HG03558 (cell line): ENCODE measurements around the gene LDB3.
A peak's percentile ranks its signal among the peaks of the same experiment; 100 is the strongest.

ENCODE experiments used
- ATAC-seq: cut with Tn5 transposase; IDR thresholded peaks from one replicate; pipeline ENCODE4 v1.9.1; 2021; ENCODE audit warnings: moderate number of reproducible peaks; ENCODE audit not compliant: unreplicated experiment; ENCODE audit errors: extremely low read depth

Gene LDB3

DNA sequence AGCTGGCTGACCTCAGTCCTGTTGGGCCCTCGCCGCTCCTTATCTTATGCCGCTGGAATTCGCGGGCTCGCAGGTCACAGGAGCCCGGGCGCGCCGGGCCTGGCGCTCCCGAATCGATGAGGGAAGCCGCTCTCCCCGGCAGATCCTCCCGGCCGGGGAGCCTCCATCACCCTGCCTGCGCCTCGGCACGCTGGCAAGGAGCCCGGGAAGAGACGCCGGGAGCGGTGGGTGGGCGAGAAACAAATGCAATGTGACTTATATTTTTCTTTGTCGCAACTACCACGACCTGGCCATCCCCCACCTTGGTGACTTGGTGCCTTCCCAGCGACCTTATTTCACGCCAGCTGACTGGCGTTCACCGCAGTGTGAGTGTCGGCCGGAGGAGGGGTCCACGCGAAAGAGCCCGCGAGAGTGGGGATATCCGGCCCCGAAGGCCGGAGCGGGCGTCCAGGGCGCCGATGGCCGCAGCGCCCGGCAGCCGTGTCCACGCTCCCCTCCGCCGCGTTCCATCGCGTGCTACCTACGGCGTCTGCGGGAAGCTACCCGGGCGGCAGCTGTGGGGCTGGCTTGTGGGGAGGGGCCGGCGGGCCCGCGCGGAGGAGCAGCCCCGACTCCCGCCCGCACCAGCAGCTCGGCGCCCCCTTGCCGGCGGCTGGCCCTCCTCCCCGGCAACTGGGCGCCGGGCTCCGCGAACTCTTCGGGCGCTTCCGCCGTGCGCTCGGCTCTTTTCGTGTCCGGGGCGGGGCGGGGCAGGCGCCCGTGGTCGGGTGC is 87.6 kb downstream of the LDB3 start:
- peak; percentile 62 for ATAC-seq

GRCh38 chr10:86756511-86757112 is 88.3 kb downstream of the LDB3 start, which contains the start of gene BMPR1A:
BMPR1A (plus strand) TSS chr10:86756619; CDS start chr10:86876019, 119,400 bp downstream.
- ATAC-seq, result no peak

GRCh38 chr10:86757113-86757972 is 89.0 kb downstream of the LDB3 start:
- ATAC-seq, result no peak

DNA sequence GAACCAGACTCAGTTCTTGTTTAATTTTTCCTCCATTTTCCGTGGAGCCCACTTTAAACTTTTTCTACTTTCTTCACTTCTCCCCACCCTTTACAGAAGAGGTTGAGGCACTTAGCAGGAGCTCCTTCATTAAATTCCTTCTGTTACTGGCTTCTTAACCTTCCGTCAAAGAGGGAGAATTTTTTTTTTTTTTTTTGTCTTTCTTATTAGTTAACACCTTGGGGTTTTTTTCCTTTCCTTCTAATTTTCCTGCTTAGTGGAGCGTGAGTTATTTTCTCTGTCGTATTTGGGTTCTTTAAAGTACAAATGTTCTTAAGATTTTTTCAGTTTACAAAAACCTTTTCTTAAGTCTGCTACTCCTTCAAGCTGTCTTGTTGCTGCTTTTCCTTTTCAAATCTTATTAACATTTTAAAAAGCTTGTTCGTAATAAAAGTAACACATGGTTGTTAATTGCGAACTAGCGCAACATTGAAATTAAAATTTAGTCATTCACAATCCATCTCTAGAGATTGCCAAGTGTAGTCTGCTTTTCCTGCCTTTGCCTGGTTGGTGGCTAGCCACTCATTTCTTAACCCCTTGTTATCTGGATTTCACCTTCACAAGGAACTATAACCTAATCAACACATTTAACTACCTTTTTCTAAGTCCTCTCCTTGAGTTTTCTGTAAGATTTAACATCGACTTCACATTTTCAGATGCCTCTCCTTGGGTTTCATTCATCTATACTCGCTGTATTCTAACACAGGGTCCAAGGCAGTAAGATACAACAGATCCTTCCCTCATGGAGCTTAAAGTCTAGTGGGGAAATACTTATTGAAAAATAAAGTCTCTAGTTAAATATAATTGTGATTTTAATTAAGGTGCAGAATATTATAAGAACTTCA is 90.1 kb downstream of the LDB3 start:
- no peak for ATAC-seq

- ATAC-seq, result no peak
Observed at GRCh38 chr10:86759073-86759672, 90.9 kb downstream of the LDB3 start.

DNA sequence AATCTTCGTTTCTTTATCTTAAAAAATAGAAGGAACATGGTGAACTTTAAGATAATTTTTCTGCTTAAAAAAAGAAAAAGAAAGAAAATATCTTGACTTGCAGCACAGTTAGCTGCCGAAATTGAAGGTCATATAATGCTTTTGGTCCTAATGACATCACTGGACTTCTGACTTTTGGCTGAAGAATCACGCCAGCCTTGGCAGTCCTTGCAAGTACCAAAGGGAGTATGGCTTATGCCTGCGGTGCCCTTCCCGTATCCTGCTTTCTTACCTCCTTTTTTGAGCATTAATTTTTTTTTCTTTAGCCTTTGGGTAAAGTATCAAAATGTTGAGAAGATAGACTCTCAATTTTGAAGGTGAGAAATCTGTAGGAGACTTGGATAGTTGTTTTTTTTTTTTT is 95.1 kb downstream of the LDB3 start:
- ATAC-seq, result no peak

DNA sequence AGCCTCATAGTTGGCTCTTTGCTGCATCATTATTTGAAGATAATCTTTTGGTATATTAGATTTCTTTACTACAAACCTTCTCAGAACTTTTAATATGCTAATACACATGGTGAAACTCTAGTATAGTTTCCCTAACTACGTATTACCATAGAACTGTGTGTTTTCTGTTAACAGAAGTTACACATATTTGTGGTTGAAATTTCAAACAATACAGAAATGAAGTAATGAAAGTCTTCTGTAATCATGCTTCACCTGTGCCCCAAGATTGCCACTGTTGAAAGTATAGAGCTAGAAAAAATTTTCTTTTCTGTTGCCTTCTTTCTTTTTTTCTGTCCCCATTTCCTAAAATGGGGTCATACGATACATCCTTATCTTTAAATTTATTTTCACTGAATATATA is 97.2 kb downstream of the LDB3 start:
- ATAC-seq, result no peak

DNA sequence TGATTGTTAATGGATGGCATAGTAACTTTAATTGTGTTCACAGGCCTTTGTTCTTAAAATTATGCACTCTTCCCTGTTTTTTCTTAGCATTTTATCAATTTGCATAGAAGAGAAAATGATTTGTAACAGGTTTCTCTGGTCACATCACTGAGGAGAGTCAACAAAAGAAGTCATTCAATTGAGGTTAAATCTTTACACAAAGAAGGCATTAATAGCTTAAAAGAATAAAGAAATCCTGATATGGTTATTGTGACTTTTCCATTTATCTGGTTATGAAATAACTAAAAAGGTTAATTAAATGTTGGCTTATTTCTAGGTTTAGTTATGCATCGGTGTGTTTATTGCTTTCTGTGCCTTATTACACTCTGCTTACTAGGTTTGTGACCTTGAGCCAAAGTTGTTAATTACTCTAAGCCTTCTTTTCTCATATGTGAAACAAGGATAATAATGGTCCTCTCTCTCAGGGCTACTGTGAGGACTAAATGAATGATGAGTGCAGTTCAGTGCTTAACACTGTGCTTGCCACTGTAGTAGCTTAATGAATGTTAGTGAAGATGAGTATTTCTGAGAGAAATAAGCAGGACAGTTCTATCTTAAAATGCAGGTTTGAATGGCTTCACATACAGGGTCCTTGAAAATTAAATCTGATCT is 100.2 kb downstream of the LDB3 start:
- no peak for ATAC-seq

GRCh38 chr10:86769991-86770390 is 101.7 kb downstream of the LDB3 start:
- no peak for ATAC-seq

GRCh38 chr10:86770412-86770960 is 102.2 kb downstream of the LDB3 start:
- no peak for ATAC-seq

- ATAC-seq, result no peak
Observed at GRCh38 chr10:86773498-86773897, 105.2 kb downstream of the LDB3 start.

DNA sequence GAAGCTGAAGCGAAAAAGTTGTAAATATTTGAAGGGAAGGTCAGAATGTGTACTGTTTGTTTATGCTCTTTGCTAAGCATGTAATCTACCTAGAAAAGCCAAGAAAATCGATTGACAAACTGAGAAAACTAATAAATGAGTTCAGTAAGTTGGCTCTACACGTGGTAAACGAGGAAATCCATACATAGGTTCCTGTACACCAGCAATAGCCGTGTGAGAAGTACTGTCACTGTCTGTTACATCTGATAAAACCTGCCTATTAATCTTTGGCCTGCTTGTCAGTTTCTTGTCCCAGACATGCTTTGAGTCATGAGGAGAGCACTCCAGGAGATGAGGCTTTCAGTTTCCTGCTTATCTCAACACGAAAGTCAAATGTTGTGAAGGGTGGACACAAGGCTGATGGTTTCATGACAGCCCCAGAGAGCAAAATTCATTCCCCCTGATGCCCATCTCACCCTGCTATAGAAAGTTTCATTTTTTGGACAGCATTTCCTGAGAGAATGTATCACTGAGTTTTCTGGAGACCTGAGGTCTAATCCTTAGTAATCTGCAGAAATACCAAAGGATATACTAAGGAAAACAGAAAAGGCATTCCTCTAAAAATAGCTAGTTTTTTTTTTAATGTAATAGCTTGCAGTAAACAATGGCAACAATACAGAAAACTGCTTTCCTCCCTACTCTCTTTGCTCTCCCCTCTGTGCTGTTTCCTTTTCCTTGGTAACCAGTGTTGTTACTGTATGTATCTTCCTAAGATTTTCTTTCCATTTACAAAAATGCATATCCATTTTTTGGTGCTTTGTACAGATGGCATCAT is 107.0 kb downstream of the LDB3 start:
- ATAC-seq, result no peak

DNA sequence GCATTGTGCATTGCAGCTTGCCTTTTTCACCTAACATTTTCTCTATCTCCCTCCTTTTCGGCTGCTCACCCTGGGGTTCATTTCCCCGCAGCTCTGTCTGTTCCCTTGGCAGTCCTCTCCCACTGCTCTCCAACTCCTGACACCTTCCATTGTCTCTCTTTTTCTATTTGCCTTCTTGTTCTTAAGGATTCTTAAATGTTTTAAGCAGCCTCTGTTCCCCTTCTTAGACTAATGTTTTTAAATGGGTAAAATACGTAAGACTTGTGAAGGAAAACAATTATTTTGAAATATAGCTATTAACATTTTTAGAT is 107.5 kb downstream of the LDB3 start:
- no peak for ATAC-seq

DNA sequence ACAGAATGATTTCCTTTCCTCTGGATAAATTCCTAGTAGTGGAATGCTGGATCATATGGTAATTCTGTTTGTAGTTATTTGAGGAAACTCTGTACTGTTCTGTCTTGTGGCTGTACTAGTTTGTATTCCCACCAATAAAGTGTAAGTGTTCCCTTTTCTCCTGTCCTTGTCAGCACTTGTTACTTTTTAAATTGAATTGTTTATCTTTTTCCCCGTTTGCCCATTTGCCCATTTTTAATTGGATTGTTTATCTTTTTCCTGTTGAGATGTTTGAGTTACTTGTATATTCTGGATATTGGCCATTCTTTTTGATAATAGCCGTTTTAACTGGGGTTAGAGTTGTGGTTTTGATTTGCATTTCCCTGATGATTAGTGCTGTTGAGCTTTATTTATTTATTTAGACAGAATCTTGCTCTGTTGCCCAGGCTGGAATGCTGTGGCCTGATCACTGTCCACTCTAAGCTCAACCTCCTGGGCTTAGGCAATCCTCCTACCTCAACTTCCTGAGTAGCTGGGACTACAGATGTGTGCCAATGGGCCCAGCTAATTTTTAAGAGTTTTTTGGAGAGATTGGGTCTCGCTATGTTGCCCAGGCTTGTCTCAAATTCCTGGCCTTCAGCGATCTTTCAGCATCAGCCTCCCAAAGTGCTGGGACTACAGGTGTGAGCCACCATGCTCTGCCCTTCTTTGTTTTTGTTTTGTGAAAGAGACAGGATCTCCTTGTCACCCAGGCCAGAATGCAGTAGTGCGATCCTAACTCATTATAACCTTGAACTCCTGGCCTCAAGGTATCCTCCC is 111.1 kb downstream of the LDB3 start:
- ATAC-seq, result no peak

DNA sequence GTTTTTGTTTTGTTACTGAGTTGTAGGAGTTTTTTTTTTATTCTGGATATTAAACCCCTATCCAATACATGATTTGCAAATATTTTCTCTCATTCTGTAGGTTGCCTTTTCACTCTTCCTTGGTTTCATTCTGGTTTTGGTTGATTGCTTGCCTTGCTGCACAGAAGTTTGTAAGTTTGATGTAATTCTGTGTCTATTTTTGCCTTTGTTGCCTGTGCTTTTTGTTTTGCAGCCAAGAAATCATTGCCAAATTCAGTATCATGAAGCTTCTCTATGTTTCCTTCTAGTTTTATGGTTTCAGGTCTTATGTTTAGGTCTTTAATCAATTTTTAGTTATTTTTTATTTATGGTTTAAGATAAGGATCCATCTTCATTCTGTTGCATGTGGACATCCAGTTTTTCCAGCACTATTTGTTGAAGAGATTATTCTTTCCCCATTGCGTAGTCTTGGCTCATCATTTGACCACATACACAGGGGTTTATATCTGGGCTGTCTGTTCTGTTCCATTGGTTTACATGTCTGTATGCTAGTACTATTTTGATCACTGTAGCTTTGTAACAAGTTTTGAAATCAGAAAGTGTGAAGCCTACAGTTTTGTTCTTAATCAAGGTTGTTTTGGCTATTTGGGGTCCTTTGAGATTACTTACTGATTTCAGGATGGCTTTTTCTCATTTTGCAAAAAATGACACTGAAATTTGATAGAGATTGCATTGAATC is 114.5 kb downstream of the LDB3 start:
- ATAC-seq, result no peak

GRCh38 chr10:86785037-86785436 is 116.7 kb downstream of the LDB3 start:
- no peak for ATAC-seq
